Mesendoderm (in vitro differentiated cells): ENCODE results near the gene SAMD15.
A peak's percentile ranks its signal among the peaks of the same experiment; 100 is the strongest.

ENCODE experiments used
- DNase-seq: peaks from one replicate; pipeline ENCODE4 v3.0.0; 2013
- H2AK5ac ChIP-seq: 2 replicates; pipeline ENCODE4 v1.6.1; 2013; ENCODE audit warnings: low read length, inconsistent platforms
- H2BK120ac ChIP-seq: 2 replicates; pipeline ENCODE4 v1.6.1; 2013; ENCODE audit warnings: low read depth, mild to moderate bottlenecking, low read length, moderate library complexity, mixed read lengths
- H2BK15ac ChIP-seq: replicated peaks from 2 replicates; pipeline ENCODE4 v1.6.1; 2013; ENCODE audit warnings: low read depth, mild to moderate bottlenecking, moderate library complexity
- H2BK5ac ChIP-seq: 2 replicates; pipeline ENCODE4 v1.6.1; 2013; ENCODE audit warnings: low read length, inconsistent platforms
- H3K18ac ChIP-seq: 2 replicates; pipeline ENCODE4 v1.6.1; 2013; ENCODE audit warnings: mild to moderate bottlenecking, low read length, mixed read lengths
- H3K23ac ChIP-seq: one replicate; pipeline ENCODE4 v1.6.1; 2013; ENCODE audit warnings: low read length
- H3K27ac ChIP-seq: 2 replicates; pipeline ENCODE4 v1.5.1; 2013; ENCODE audit warnings: low read depth, mild to moderate bottlenecking, inconsistent platforms, low read length, moderate library complexity
- H3K27me3 ChIP-seq: 2 replicates; pipeline ENCODE4 v1.6.1; 2013; ENCODE audit warnings: low read length, control low read depth, mild to moderate bottlenecking, inconsistent platforms; ENCODE audit not compliant: insufficient read depth, poor library complexity
- H3K36me3 ChIP-seq: 2 replicates; pipeline ENCODE4 v1.6.1; 2013; ENCODE audit warnings: low read length, inconsistent platforms; ENCODE audit not compliant: control insufficient read depth, insufficient read depth
- H3K4ac ChIP-seq: one replicate; pipeline ENCODE4 v1.6.1; 2013; ENCODE audit warnings: low read depth, mild to moderate bottlenecking, low read length, moderate library complexity
- H3K4me1 ChIP-seq: 2 replicates; pipeline ENCODE4 v1.6.1; 2013; ENCODE audit warnings: low read depth, low read length, inconsistent platforms; ENCODE audit not compliant: control insufficient read depth
- H3K4me2 ChIP-seq: 2 replicates; pipeline ENCODE4 v1.6.1; 2013; ENCODE audit warnings: low read length
- H3K4me3 ChIP-seq: 2 replicates; pipeline ENCODE4 v1.5.1; 2013; ENCODE audit warnings: mild to moderate bottlenecking, low read length
- H3K56ac ChIP-seq: one replicate; pipeline ENCODE4 v1.6.1; 2013; ENCODE audit warnings: low read length
- H3K79me1 ChIP-seq: 2 replicates; pipeline ENCODE4 v1.6.1; 2013; ENCODE audit warnings: low read length, inconsistent platforms
- H3K79me2 ChIP-seq: 2 replicates; pipeline ENCODE4 v1.6.1; 2013; ENCODE audit warnings: mild to moderate bottlenecking, low read length; ENCODE audit not compliant: control insufficient read depth, insufficient read depth
- H3K9ac ChIP-seq: 2 replicates; pipeline ENCODE4 v1.6.1; 2013; ENCODE audit warnings: low read length, inconsistent platforms
- H4K5ac ChIP-seq: one replicate; pipeline ENCODE4 v1.6.1; 2013; ENCODE audit warnings: low read length
- H4K8ac ChIP-seq: one replicate; pipeline ENCODE4 v1.6.1; 2013; ENCODE audit warnings: low read depth, mild to moderate bottlenecking, control low read depth, low read length, moderate library complexity
- whole genome bisulfite sequencing: extraction: QIAGEN DNeasy Blood & Tissue Kit; methylation state at CpG from one replicate; pipeline ENCODE4 v1.1.7; 2013; ENCODE audit warnings: low lambda C conversion rate, missing lambda C conversion rate; ENCODE audit not compliant: insufficient coverage; ENCODE audit errors: extremely low coverage; 5-methylcytosine and 5-hydroxymethylcytosine counted together

The SAMD15 gene

DNA sequence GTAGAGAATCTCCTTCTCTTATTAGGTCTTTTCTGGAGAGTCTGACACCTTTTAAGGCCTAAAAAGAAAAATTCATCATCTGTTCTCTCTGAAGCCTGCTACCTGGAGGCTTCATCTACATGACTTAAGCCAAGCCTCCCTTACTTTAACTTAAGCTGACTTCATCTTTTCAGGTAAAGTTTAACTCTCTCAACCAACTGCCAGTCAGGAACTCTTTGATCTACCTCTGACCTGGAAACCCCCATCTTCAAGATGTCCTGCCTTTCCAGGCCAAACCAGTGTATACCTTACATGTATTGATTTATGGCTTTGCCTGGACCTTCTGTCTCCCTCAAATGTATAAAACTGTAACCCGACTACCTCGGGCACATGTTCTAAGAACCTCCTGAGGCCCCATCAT is 38.9 kb upstream of the SAMD15 start:
- Histone ChIP-seq H4K5ac (no peak overlapping the region), H3K9ac (no peak overlapping the region)

GRCh38 chr14:77339407-77339806 is 37.8 kb upstream of the SAMD15 start:
- H3K4me2 ChIP-seq = no peak overlapping the region
- no peaks in the 10 kb centered on the region for H3K79me1 ChIP-seq
- no peaks in the 10 kb centered on the region for H3K36me3 ChIP-seq
- H3K4me1 ChIP-seq = peaks cover 5% of the 10 kb centered on the region
- no peak overlapping the region for H3K4me3 ChIP-seq
- H2BK15ac ChIP-seq = no peak overlapping the region
- no peak overlapping the region for H3K23ac ChIP-seq
- H3K4ac ChIP-seq = no peak overlapping the region
- H3K56ac ChIP-seq = no peak overlapping the region
- no peak overlapping the region for H4K8ac ChIP-seq
- H3K9ac ChIP-seq = no peak overlapping the region
- no peaks in the 10 kb centered on the region for H3K27me3 ChIP-seq
- WGBS = no CpG with 5 or more reads among the region's 1 CpG
- no peak overlapping the region for H2AK5ac ChIP-seq
- H4K5ac ChIP-seq = no peak overlapping the region
- H2BK5ac ChIP-seq = no peak overlapping the region
- H3K18ac ChIP-seq = no peak overlapping the region
- no peaks in the 10 kb centered on the region for H3K79me2 ChIP-seq
- no peak for DNase-seq
- H3K27ac ChIP-seq = no peak overlapping the region
- no peak overlapping the region for H2BK120ac ChIP-seq

More for the DNA sequence above, 38.9 kb upstream of the SAMD15 start:
- no peak overlapping the region for H4K8ac ChIP-seq
- WGBS = no CpG with 5 or more reads among the region's 2 CpGs
- no peak overlapping the region for H3K4me3 ChIP-seq
- H3K79me1 ChIP-seq = no peaks in the 10 kb centered on the region
- H3K27ac ChIP-seq = no peak overlapping the region
- no peak overlapping the region for H2BK15ac ChIP-seq
- no peak overlapping the region for H2BK5ac ChIP-seq
- peak overlapping the region; percentile 18 for H3K23ac ChIP-seq
- H3K4ac ChIP-seq = no peak overlapping the region
- H3K4me1 ChIP-seq = peaks cover 2% of the 10 kb centered on the region
- no peak overlapping the region for H2BK120ac ChIP-seq
- H3K56ac ChIP-seq = no peak overlapping the region
- no peaks in the 10 kb centered on the region for H3K36me3 ChIP-seq
- no peaks in the 10 kb centered on the region for H3K79me2 ChIP-seq
- no peaks in the 10 kb centered on the region for H3K27me3 ChIP-seq
- no peak overlapping the region for H3K4me2 ChIP-seq
- no peak for DNase-seq
- H2AK5ac ChIP-seq = no peak overlapping the region
- H3K18ac ChIP-seq = no peak overlapping the region

- Histone ChIP-seq H4K8ac (no peak overlapping the region), H2BK15ac (no peak overlapping the region), H2BK120ac (no peak overlapping the region), H3K4me1 (peaks cover 5% of the 10 kb centered on the region), H4K5ac (no peak overlapping the region), H3K56ac (peak overlapping the region; percentile 46), H3K79me1 (no peaks in the 10 kb centered on the region), H3K18ac (no peak overlapping the region), H3K4me2 (no peak overlapping the region), H3K36me3 (no peaks in the 10 kb centered on the region), H3K27me3 (no peaks in the 10 kb centered on the region), H3K4ac (no peak overlapping the region), H3K23ac (no peak overlapping the region), H2AK5ac (no peak overlapping the region), H2BK5ac (no peak overlapping the region), H3K4me3 (no peak overlapping the region), H3K9ac (no peak overlapping the region), H3K27ac (no peak overlapping the region), H3K79me2 (no peaks in the 10 kb centered on the region)
- WGBS = no CpG with 5 or more reads among the region's 4 CpGs
- DNase-seq = no peak
These were observed 36.8 kb upstream of the SAMD15 start for GRCh38 chr14:77340389-77340788.

DNA sequence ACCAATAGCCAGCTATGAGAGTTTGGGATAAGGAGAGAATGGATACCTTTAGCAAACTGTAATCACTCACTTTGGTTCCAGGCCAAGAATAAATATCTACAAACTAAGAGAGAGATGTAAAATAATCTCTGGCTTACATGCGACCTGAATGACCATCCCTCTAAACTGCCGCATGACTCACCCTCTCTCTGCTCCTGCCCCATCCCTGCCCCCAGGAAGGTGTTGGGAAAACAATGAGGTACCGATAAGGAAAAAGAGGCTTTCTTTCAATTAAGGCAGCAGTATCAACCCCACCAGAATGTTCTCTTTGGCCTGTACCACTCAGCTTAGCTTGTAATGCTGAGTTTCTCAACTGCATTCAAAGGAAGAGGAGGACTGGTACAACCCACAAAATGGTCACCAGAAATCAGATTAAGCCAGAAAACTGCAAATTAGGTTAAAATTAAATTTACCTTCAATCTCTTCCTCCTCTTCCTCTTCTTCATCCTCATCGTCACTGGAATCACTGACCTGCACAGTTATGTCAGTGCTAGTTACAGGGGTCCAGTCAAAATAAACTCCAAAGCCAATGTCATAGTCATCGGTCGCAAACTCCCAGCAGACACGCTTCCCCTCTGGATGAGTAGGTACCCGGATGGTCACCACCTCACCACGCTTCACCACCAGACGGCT is 34.3 kb upstream of the SAMD15 start:
- Histone ChIP-seq H3K79me2 (no peaks in the 10 kb centered on the region), H2BK15ac (no peak overlapping the region), H3K27me3 (no peaks in the 10 kb centered on the region), H3K79me1 (no peaks in the 10 kb centered on the region), H2AK5ac (no peak overlapping the region), H3K23ac (no peak overlapping the region), H3K27ac (no peak overlapping the region), H3K56ac (no peak overlapping the region), H3K4me1 (peaks cover 5% of the 10 kb centered on the region), H3K4me2 (no peak overlapping the region), H3K4ac (no peak overlapping the region), H3K18ac (no peak overlapping the region), H2BK120ac (no peak overlapping the region), H4K5ac (no peak overlapping the region), H4K8ac (no peak overlapping the region), H3K36me3 (no peaks in the 10 kb centered on the region), H2BK5ac (no peak overlapping the region), H3K9ac (no peak overlapping the region), H3K4me3 (no peak overlapping the region)
- no CpG with 5 or more reads among the region's 10 CpGs for WGBS
- peak; percentile 76 for DNase-seq

GRCh38 chr14:77343662-77344061 is 33.5 kb upstream of the SAMD15 start:
- Histone ChIP-seq H3K18ac (no peak overlapping the region), H2AK5ac (no peak overlapping the region), H3K79me1 (no peaks in the 10 kb centered on the region), H3K4me2 (no peak overlapping the region), H2BK120ac (no peak overlapping the region), H3K4me3 (no peak overlapping the region), H2BK5ac (no peak overlapping the region), H3K23ac (no peak overlapping the region), H4K8ac (no peak overlapping the region), H2BK15ac (no peak overlapping the region), H3K79me2 (no peaks in the 10 kb centered on the region), H3K9ac (no peak overlapping the region), H3K27me3 (no peaks in the 10 kb centered on the region), H4K5ac (no peak overlapping the region), H3K4me1 (peaks cover 5% of the 10 kb centered on the region), H3K36me3 (no peaks in the 10 kb centered on the region), H3K56ac (no peak overlapping the region), H3K4ac (no peak overlapping the region), H3K27ac (no peak overlapping the region)
- DNase-seq = no peak
- no CpG with 5 or more reads among the region's 2 CpGs for WGBS

DNA sequence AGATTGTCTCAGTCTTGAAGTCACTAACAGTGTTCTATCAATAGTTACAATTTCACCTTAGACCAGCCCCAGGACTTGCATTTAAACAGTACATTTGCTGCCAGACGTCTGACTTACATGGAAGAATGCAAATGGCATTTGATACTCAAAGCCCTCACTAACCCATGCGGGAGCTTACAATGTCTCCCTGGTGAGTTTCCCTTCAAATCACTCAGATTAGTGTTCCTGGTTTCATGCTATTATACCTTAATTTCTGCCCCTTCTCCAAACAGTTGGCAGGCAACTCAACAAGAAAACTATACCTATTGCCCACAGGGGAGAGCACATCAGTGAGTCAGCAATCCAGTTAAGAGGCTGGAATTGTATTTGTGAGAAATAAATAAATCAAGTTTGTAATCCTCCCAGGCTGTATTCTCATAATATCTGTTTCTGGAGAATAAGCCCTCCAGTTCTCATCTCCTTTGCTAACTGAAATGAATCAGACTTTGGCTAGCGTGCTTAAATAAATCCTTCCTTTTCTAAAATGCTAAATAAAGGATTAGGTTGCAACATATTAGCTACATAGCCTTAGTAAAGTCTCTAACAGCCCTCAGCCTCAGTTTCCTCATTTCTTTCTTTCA is 32.7 kb upstream of the SAMD15 start:
- no peaks in the 10 kb centered on the region for H3K36me3 ChIP-seq
- no peaks in the 10 kb centered on the region for H3K79me2 ChIP-seq
- H2BK15ac ChIP-seq = no peak overlapping the region
- WGBS = no CpG with 5 or more reads among the region's 3 CpGs
- no peak overlapping the region for H3K27ac ChIP-seq
- no peaks in the 10 kb centered on the region for H3K27me3 ChIP-seq
- no peak overlapping the region for H3K4ac ChIP-seq
- H3K56ac ChIP-seq = no peak overlapping the region
- no peak overlapping the region for H2BK120ac ChIP-seq
- H3K4me1 ChIP-seq = peaks cover 5% of the 10 kb centered on the region
- no peak overlapping the region for H4K8ac ChIP-seq
- no peak overlapping the region for H3K4me2 ChIP-seq
- H3K23ac ChIP-seq = no peak overlapping the region
- no peak overlapping the region for H2BK5ac ChIP-seq
- DNase-seq = no peak
- H4K5ac ChIP-seq = no peak overlapping the region
- H3K4me3 ChIP-seq = no peak overlapping the region
- H3K18ac ChIP-seq = no peak overlapping the region
- no peak overlapping the region for H3K9ac ChIP-seq
- no peak overlapping the region for H2AK5ac ChIP-seq
- no peaks in the 10 kb centered on the region for H3K79me1 ChIP-seq
